Activated naive CD4-positive, alpha-beta T cell treated with anti-CD3 and anti-CD28 coated beads, Interleukin-2, amount 50 U/mL, for 16 hours (primary cell): ENCODE results near the gene SLC26A11.
A peak's percentile ranks its signal among the peaks of the same experiment; 100 is the strongest.
"Not testable (repeated sequence)": the region's sequence is repeated elsewhere in the genome, so short reads cannot be mapped to it uniquely, and the experiment has no call there.

Source experiments
- DNase-seq: peaks from one replicate; pipeline ENCODE4 v3.0.0-alpha.2; 2020

The SLC26A11 gene

DNA sequence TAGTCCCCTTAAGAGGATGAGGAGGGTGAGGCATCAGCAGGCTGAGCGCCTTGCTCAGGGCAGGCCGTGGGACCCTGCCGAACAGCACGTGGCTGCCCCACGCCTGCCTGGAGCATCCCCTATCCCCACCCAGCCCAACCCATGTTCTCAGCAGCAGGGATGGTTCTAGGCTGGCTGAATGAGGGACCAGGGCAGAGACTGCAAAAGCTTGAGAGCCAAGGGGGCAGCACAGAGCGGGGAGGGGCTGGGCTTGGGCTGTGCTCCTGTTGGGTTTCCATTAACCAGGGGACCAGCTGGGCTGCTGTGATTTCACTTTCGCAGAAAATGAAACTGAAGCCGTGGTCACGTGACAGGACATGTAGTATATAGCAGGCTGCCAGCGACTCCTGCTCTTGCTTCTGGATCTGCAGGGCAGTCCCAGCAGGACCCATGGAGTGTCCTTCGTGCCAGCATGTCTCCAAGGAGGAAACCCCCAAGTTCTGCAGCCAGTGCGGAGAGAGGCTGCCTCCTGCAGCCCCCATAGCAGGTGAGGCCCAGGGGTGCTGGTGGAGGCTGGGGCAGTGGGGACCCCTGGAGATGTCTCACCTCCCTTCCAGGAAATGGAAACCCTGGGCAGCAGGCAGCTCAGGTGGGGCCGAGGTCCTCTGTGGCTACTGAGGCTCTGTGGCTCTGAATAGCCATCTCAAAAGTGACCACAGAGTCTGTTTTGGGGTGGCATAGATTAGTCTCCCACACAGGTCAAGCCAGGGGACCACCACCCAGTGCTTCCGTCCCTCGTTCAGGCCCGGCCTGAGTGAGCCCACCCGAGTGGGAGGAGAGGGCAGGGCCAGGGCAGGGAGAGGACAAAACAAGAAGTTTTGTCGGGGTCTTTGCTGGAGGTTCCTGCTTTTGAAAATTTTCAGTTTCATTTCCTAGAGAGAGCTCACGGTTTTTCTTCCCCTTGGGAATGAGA lies 43.3 kb downstream of the SLC26A11 start:
- DNase-seq = peak; percentile 83

DNA sequence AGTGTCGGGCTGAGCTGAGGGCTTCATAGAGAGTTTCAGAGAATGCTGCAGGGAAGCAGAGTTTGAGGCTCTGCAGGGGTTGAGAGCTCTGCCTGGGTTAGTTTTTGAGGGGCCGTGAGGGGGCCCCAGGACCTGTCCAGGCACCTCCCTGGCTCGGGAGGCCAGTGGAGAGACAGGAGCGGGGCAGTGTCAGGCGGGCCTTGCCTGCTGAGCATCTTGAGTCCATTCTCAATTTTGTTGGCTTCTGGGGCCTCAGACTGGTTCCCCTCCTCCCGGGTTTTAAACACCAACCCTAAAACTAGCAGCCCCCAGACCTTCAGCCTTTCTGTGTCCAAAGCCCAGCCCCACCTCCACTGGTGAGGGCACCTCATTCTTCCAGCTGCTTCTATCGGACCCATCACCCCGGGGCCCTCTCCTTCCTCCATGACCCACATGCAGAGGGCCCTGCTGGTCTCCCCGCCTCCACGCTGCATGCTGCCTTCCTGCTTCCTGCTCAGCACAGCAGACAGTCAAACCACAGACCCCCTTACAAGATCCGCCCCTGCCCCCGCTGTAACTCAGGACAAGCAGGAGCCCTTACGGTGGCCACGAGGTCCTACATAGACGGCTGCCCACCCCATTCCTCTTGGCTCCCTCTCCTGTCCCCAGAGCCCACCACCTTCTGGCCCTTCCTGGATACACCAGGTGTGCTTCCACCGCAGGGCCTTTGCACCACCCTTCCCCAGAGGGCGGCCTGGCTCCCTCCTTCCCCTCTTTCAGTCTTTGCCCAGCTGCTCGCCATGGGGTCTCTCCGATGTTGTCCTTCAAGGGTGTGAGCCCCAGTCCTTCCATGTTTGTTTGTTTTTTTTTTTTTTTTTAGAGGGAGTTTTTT lies 44.2 kb downstream of the SLC26A11 start:
- peak; percentile 58 for DNase-seq

DNA sequence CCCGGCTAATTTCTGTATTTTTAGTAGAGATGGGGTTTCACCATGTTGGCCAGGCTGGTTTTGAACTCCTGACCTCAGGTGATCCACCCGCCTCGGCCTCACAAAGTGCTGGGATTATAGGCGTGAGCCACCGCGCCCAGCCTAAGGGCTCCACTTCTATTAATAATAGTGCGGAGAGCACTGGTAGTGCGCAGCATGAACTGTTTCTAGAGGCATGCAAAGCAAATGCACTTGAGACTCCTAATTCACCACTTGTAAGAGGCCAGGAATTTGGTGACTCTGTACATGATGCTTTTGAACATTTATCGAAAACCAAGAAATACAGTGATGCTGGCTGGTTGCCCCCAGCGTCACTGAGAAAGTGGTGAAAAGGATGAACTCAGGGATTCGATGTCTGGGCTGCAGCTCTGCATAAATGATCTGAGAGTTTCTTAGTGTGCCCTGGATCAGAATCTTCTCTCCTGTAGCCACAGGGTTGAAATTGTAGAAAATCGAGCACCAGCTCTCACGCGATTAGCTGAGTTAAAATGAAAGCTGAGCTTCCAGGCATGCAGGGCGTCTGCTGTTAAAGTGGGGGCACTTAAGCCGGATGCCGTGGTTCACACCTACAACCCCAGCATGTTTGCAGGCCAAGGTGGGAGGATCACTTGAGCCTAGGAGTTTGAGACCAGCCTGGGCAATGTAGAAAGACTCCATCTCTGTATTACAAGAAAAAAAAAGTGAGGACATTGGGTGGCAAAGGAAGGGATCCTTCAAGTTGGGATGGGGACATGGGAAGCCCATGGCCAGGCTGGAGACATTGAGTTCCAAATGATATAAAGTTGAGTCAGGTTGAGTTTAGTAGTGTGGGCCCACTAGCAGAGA lies 45.2 kb downstream of the SLC26A11 start:
- DNase-seq = peak; percentile 72

DNA sequence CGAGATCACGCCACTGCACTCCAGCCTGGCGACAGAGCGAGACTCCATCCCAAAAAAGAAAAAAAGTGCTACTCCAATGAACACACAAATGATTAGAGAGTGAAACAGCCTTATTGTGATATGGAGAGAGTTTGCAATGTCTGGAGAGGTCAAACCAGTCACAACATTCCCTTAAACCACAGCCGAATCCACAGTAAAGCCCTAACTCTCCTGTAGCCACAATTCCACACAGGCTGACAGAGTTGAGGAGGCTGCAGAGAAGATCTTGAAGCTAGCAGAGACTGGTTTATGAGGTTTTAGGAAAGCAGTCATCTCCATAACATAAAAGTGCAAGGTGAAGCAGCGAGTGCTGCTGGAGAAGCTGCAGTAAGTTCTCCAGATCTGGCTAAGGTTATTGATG lies 47.2 kb downstream of the SLC26A11 start:
- DNase-seq = no peak

DNA sequence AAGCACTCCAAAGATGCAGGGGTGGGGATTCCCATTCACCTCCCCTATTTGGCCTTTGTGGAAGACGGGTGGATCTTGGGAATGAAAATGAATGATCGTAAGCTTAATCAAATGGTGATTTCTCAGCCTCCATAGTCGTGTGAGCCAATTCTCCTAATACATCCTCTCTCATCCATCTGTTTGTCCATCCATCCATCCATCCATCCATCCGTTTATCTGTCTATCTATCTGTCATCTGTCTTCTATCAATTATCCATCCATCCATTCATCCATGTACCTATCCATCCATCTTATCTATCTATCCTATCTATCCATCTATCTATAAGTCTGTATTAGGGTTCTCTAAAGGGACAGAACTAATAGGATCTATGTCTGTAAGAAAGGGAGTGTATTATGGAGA lies 48.2 kb downstream of the SLC26A11 start:
- no peak for DNase-seq

DNA sequence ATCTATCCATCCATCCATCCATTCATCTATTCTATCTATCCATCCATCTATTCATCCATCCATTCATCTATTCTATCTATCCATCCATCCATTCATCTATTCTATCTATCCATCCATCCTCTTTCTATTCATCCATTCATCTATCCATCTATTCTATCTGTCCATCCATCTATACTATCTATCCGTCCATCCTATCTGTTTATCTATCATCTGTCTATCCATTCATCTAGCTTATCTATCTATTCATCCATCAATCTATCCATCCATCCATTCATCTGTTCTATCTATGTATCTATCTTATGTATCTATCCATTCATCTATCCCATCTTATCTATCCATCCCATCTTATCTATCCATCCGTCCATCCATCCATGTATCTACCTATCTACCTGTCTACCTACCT lies 49.2 kb downstream of the SLC26A11 start:
- no peak for DNase-seq

DNA sequence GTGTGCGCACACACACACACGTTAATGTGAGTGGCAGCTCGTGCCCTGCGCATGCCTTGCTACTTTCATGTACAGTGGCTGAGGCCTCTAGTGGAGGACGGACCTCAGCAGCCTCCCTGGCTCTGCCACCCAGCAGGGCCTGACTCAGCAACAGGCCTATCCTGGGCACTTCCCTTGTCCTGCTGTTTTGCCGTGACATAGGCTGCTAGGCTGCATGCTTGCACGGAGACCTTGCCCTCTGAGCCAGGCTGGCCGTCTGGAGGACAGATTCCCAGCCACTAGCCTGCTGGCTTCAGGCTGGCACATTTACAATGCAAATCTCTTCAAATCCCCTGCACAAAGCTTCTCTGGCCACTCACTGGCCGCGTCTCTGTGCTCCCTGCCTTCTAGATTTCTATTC lies 49.9 kb downstream of the SLC26A11 start:
- DNase-seq = no peak

DNA sequence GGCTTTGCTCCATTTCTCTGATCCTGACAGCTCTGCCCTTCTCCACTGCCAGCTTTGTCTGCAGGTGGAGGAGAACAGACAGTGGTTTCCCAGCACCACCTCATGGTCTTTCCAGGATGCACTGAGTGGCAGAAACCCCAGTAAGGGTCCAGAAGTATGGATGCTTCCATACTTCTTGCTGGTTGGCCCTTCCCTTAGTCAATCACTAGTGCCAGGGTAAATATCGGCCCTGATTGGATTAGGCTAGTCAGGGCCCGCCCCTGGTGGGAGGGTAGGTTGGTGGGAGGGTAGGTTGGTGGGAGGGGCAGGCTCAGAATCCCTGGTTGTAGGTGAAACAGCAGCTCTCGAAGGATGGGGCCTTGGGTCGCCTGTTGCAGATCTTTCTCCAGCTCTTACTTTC lies 50.6 kb downstream of the SLC26A11 start:
- peak; percentile 62 for DNase-seq

DNA sequence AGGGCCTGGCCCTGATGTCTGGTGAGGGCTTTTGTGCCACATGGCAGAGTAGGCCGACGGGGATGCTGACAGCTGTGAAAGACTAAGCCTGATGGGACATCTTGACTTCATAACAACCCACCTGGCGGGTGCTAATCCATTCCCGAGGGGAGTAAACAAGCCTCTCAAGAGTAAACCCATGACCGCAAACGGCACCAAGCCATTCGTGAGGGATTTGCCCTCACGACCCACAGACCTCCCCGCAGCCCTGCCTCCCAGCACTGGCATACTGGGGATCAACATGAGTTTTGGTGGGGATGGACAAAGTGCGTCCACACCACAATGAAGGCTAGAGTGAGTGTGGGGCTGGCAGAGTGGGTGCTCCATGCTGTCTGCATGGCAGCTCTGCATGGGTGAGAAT lies 52.1 kb downstream of the SLC26A11 start:
- no peak for DNase-seq

DNA sequence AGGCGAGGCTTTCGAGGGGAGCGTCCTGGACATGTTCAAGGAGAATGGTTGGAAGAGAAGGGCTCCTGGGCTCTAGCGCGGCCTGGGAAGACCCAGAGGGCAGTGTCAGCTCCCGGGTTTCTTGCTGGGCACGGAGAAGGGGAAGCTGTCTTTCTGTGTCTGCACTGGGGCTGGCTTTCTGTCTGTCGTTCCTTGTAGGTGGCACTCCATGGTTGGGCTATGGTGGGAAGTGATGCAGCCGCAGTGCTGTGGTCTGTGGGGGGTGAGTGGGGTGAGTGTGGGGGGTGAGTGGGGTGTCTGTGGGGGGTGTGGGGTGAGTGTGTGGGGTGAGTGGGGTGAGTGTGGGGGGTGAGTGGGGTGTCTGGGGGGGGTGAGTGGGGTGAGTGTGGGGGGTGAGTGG lies 54.1 kb downstream of the SLC26A11 start:
- DNase-seq = no peak

DNA sequence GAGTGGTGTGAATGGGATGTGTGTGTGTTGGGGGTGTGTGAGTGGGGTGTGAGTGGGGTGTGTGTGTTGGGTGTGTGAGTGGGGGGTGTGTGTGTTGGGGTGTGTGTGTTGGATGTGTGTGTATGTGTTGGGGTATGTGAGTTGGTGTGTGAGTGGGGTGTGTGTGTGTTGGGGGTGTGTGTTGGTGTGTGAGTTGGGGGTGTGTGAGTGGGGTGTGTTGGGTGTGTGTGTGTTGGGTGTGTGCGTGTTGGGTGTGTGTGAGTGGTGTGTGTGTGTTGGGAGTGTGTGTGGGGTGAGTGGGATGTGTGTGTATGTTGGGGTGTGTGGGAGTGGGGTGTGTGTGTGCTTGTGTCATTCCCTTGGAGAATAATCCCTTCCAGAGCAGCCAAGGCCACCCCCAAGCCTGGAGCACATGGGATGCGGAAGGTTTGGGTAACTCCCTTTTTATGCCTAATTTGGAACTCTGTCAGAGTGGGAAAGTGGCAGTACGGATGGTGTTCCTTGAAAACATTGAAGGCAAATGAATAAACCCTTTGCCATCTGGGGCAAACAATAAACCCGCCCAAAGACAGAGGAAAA lies 54.7 kb downstream of the SLC26A11 start:
- no peak for DNase-seq

DNA sequence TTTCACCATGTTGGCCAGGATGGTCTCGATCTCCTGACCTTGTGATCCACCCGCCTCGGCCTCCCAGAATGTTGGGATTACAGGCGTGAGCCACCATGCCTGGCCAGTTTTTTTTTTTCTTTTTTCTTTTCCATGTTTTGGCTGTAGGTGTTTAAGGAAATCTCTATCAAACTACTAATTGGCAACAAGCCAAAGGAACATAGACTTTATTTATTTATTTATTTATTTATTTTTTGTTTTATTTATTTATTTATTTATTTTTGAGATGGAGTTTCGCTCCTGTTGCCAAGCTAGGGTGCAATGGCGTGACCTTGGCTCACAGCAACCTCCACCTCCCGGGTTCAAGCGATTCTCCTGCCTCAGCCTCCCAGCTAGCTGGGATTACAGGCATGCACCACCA lies 55.6 kb downstream of the SLC26A11 start:
- DNase-seq = not testable (repeated sequence)

DNA sequence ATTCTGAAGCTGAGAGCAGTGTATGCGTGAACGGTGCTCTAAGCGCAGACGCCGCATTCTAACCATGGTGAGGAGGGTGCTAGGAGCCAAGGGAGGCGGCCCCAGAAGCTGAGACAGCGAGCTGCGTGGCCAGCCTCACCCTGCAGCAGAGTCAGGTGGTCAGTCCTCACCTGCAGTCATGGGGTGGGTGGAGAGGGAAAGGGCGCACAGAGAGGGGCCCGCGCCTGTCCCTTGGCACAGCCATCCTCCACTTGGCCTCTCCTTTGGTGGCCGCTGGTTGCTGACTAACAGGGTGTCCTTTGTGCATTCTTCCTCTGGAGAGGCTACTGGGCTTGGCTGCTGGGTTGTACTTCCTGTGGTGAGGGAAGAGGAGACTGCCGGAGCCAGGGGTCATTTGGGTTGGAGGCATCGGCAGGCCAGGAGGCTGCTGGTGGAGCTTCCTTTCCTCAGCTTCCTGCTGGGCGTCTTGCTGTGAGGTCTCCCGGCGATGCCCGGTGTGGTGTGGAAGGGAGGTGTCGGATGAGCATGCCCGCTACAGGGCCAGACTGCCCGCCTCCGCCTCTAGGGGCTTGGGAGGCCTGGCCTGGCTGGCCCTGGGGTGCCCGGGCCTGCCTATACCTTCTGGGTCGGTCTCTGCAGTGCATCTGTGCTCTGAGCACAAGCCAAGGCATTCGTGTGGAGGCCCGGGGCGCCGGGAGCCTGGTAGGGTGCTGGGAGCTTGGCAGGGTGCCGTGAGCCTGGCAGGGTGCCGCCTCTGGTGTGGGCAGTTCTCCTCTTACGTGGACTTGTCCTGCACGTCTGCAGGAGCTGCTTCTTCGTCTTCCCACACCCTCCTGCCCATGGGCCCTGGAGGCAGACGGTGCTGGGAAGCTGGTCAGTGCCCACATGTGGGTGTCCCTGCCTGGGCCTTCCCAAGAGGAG lies 57.8 kb downstream of the SLC26A11 start:
- DNase-seq = no peak

DNA sequence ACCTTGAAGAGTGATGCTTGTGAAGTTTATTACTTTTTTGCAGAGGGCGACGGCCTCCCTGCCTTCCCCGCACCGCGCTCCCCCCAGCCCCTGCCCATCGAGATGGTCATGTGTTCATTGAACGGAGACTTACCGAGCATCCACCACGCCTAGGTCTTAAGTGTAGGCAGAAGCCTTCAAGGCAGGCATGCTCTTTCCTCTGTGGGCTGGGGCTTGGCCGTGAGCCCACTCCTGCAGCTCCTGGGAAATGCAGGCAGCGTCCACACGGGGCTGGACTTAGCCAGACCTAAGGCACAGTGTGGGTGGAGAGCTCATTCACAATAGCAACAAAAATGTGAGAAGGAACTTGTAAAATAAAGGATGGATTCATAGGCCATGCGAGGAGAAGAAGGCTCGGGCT lies 59.7 kb downstream of the SLC26A11 start:
- no peak for DNase-seq

DNA sequence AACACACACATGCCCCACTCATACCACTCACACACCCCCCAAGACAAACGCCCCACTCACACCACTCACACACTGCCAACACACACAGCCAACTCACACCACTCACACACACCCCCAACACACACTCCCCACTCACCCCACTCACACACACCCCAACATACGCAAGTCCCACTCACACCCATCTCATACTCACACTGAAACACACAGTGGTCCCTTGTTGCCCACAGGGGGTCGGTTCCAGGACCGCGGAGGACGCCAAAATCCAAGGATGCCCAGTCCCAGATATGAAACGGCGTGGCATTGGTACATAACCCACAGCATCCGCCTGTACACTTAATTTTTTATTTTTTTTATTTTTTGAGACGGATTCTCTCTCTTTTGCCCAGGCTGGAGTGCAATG lies 61.3 kb downstream of the SLC26A11 start:
- no peak for DNase-seq

DNA sequence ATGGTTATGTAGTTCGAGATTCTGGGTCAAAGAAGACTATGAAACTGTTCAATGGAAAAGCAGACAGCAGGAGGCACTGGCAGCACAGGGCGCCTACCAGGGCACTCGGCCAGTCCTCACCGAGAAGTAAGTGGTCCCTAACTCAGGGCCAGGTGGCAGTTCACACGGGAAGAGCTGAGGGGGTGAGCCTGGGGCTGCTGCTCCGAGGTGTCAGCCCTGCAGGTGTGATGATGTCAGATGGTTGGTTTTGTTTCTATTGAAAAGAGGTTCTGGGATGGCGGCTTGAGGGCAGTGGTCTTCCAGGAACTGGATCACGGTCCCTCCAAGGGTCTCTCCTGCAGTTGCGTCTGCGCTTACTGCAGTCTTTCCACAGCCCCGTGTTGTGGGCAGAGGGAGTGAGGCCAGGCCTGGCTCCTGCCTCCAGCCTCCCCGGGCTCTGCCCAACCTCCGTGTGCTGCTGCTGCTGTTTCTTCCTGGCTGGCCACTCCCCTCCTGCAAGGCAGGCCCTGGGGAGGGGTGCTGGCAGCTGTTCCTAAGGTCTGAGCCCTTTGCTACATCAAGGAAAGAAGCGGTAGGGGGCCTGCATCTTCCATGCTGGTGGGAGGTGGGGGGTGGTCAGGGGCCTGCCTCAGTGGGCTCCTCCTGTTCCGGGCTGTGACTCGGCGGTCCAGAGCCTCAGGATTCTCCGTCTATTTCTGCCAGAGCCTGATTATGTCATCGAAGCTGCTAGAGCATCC lies 63.1 kb downstream of the SLC26A11 start:
- DNase-seq = no peak

DNA sequence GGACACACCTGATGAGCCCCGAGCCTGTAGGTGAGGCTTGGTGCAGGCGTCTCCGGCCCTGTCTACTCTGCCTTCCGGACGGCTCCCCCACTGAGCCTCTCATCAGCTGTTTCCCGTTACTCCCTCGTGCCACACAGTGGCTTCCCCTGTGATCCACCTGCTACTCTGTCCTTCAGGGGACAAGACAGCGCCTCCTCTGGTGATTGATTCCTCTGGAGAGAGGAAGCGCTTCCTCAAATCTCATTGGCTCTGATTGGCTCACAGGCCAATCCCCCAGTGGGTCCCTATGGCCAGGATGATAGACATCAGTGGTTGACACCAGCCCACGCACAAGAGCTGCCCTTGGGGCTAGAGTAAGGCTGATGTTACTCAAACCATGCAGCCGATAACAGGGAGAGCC lies 64.4 kb downstream of the SLC26A11 start:
- DNase-seq = no peak

DNA sequence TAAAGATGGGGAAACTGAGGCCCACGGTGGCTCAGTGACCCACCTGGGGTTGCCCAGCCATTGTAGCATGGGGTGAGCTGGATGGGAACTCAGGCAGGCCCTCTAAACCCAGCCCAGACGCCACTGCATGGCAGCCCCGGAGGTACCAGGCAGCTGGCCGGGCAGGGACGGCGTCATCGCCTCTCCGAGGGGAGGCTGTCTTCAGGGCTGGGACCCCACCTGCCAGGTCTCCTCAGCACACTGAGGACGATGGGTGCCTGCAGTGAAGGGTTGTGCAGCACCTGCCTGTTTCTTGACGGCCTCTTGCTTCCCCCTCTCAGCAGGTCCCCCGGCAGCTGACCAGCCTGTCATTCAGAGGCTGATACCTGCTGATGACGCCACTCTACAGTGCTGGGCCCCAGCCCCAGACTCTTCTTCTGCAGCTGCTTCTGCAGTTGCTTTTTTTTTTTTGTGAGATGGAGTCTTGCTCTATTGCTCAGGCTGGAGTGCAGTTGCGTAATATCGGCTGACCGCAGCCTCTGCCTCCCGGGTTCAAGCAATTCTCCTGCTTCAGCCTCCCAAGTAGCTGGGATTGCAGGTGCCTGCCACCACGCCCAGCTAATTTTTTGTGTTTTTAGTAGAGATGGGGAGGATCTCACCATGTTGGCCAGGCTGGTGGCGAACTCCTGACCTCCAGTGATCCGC lies 65.2 kb downstream of the SLC26A11 start:
- DNase-seq = no peak

DNA sequence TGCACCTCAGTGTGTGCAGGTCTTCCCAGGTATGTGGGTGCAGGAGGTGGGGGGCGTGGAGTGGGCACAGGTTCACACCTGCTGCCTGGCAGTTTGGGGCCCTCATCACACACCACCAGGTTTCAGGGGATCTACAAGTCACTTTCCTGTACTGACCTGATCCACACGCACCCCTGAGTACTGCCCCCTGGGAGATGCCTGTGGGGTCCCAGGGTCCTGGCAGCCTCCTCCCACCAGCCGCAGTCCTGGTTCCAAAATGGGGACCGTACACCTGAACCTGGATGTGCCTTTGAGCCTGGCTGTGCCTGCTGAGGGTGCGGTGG lies 66.4 kb downstream of the SLC26A11 start:
- no peak for DNase-seq

DNA sequence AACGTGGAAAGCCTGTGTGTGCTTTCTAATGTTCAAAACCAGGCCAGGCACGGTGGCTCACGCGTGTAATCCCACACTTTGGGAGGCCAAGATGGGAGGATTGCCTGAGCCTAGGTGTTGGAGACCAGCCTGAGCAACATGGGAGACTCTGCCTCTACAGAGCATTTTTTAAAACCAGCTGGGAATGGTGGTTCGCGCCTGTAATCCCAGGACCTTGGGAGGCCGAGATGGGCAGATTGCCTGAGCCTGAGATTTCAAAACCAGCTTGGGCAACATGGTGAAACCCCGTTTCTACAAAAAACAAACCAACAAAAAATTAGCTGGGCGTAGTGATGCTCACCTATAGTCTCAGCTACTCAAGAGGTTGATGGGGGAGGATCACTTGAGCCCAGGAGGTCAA lies 66.8 kb downstream of the SLC26A11 start:
- no peak for DNase-seq
